GM19328 (cell line): Measurements from ENCODE around the gene RASA4B.
"Not testable (repeated sequence)": the region's sequence is repeated elsewhere in the genome, so short reads cannot be mapped to it uniquely, and the experiment has no call there.

Experiments
- ATAC-seq: cut with Tn5 transposase; IDR thresholded peaks from one replicate; pipeline ENCODE4 v1.9.1; 2021; ENCODE audit warnings: mild to moderate bottlenecking, moderate library complexity; ENCODE audit not compliant: unreplicated experiment

Gene RASA4B

DNA sequence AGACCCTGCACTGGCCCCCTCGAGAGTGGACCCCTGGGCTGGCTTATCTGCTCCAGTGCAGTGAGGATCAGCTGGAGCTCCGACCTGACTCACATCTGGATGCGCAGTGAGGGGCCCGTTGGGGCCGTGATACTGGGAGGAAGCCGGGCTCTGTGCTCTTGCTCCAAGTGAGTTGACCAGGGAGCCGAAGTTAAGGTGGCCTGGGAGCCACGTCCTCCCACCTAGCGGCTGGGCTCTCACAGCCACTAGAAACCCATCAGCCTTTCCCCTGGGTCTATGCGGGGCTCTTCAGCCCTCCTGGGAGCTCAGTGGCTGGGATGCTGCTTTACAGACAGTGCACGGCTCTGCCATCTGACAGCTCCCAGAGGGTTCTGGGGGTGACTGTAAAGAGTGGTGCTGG, 62.0 kb downstream of the RASA4B start:
- ATAC-seq, result no peak

DNA sequence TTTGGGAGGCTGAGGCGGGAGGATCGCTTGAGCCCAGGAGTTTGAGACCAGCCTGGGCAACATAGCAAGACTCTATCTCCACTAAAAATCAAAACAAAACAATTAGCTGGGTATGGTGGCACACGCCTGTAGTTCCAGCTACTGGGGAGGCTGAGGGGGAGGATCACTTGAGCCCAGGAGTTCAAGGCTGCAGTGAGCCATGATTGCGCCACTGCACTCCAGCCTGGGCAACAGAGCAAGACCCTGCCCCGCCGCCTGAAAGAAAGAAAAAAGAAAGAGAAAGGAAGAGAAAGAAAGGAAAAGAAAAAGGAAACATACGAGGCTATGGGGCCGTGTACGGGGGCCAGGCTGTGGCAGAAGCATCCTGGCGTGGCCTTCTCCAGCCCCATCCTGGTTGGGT, 62.6 kb downstream of the RASA4B start:
- not testable (repeated sequence) for ATAC-seq

DNA sequence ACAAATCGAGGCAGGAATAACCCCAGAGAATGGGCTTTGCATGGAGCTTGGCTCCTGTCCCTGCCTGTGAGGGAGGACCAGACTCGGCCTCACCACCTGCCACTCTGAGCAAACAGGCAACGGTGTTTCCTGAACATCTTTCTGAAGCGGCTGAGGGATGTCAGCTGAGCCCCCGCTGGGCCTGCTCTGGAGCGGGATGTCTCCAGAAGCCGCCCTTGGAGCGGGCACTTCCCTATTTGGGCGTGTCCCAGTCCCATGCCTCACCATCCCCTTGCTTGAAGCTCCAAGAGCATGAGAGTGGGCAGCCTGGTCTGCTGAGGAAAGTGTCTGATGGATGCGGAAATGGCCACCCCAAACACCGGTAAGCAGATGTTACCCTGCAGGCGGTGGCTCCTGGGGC, 63.1 kb downstream of the RASA4B start:
- ATAC-seq, result no peak

DNA sequence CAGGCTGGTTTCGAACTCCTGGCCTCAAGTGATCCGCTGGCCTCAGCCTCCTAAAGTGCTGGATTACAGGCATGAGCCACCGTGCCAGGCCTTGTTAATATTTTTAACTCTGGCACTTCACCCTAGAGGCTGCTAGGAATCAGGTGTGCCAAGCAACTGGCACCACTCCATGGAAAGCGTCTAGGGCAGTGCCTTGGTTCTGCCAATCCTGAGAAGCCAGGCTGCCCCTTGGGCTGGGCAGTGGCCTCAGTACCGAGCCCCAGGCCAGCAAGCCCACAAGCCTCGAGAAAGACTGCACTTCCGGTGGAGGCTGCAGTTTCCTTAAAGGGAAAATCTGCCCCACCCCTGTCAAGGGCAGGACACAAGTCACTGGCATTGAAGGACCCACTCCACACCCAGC, 64.3 kb downstream of the RASA4B start:
- ATAC-seq, result no peak

DNA sequence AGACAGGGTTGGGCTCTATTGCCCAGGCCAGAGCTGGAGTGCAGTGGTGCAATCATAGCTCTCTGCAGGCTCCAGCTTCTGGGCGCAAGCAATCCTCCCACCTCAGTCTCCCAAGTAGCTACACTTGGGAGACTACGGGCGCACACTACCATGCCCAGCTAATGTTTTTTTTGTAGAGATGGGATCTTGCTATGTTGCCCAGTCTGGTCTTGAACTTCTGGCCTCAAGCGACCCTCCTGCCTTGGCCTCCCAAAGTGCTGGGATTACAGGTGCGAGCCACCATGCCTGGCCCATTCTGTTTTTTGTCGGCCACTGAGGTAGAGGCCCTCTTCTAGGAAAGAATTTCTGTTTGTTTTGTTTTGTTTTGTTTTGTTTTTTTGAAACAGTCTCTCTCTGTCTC, 65.1 kb downstream of the RASA4B start:
- ATAC-seq, result no peak

DNA sequence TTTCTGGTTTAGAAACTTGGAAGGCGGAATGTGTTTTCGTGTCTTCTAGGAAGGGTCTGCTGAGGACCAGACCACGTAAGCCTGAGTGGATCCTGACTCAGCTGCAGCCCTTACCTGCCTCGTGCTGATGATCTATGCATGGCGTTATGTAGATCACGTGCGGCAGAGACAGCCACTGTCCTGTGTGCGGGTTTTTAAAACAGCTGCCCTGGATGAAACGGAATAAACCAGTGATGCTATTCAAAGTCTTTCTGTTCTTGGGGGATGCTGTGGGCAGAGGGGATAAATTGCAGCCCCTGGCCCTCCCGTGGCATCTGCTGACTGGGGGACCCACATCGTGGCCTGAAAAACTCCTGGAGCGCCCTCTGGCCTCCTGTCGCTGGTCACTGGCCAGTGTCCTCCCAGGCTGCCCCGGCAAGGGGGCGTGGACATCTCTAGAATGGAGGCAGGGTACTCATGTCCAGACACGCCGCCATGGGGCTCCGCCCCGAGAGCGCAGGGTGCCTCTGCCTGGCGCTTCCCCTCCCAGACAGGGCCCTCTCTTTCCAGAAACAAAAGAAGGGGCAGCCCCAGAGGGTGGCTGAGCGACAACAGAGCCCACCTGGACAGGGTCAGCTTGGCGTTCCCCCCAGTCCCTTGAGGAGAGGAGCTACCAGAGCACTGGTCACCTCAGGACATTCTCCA, 66.1 kb downstream of the RASA4B start:
- ATAC-seq, result no peak

DNA sequence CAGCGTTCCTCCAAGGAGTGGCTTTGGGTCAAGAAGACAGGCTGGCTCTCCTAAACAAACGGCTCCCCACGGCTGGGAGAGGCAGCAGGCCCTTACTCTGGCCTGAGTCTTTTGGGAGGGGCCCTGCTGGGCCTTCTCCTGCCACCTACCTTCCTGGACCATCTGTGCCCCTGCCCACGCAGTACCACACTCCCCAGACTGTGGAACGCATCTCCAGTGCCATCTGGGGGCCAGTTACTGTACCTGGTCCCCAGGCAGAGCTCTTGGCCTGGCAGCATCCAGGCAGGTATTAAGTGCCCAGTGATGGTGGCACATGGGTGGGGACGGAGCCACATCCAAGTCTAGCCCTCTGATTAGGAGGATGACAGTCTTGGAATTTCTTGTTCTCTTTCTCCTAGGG, 67.3 kb downstream of the RASA4B start:
- no peak for ATAC-seq

DNA sequence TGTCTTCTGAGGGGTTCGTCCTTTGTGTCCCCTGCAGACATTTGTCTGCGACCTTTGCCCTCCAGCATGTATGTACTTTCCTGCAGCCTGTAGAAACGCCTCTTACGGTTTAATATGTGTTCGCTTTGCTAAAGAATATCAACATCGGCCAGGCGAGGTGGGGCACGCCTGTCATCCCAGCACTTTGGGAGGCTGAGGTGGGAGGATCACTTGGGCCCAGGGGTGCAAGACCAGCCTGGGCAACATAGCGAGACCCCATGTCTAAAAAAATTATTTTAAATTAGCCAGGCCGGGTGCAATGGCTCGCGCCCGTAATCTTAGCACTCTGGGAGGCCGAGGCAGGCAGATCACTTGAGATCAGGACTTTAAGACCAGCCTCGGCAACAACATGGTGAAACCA, 68.4 kb downstream of the RASA4B start:
- ATAC-seq, result no peak

DNA sequence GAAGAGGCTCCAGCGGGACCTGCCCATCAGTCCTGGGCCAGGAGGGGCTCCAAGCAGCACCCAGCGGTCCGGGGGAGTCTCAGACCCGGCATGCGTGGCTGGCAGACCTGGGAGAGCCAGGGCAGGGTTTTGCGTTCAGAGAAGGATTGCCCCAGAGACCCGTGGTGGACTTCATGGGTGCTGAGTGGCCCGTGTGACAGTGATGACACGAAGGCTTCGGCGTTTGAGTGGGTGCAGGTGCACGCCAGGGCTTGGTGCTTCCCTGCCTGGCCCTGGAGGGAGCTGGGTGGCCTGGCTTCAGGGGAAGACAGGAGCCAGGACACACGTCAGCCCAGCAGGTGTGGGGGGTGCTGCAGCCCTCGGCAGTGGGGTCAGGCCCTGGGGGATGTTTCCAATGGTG, 70.3 kb downstream of the RASA4B start:
- ATAC-seq, result no peak

DNA sequence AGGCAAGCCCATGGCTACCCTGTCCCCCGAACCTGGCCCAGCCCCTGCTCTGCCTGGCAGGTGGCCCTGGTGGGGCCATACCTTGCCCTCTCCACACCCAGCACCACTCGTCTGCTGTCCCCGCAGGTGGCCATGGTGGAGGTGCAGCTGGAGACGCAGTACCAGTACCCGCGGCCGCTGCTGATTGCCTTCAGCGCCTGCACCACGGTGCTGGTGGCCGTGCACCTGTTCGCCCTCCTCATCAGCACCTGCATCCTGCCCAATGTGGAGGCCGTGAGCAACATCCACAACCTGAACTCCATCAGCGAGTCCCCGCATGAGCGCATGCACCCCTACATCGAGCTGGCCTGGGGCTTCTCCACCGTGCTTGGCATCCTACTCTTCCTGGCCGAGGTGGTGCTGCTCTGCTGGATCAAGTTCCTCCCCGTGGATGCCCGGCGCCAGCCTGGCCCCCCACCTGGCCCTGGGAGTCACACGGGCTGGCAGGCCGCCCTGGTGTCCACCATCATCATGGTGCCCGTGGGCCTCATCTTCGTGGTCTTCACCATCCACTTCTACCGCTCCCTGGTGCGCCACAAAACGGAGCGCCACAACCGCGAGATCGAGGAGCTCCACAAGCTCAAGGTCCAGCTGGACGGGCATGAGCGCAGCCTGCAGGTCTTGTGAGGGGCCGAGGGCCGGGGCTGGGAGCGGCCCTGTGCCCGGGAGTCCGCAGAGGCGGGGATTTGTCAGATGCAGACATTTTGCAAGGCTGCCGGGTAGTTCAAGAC, 71.0 kb downstream of the RASA4B start:
- no peak for ATAC-seq

DNA sequence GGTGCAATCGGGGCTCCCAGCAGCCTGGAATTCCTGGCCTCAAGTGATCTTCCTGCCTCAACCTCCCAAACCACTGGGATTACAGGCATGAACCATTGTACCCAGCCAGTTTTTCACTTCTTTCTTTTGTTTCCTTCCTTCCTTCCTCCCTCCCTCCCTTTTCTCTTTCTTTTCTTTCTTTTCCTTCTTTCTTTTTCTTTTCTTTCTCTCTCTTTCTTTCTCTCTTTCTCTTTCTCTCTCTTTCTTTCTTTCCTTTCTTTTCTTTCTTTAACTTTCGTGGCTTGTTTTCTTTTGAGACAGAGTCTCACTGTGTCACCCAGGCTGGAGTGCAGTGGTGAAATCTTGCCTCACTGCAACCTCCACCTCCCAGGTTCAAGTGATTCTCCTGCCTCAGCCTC, 71.9 kb downstream of the RASA4B start:
- no peak for ATAC-seq

DNA sequence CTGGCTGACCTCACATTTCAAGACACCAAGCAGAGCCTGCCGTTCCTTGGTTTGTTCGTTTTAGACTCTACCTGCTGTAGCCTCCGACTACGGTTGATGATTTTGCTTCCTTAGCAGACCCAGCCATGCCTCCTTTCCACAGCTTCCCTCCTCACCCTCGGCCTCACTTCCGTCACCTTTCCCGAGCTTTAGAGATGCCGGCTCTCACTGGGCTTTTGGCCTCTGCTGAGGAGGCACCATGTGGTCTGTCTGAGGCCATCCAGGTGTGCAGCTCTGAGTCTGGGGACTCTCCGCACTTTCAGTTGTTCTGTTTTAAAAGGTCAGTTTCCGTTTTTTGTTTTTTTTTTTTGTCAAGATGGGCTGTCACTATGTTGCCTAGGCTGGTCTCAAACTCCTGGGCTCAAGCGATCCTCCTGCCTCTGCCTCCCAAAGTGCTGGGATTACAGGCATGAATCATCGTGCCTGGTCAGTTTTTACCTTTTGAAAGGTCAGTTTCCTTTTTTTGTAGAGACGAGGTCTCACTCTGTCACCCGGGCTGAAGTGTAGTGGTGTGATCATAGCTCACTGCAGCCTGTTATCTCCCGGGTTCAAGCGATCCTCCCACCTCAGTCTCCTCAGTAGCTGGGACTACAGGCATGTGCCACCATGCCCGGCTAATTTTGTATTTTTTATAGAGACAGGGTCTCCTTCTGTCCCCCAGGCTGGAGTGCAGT, 72.5 kb downstream of the RASA4B start:
- ATAC-seq, result peak; percentile 44

DNA sequence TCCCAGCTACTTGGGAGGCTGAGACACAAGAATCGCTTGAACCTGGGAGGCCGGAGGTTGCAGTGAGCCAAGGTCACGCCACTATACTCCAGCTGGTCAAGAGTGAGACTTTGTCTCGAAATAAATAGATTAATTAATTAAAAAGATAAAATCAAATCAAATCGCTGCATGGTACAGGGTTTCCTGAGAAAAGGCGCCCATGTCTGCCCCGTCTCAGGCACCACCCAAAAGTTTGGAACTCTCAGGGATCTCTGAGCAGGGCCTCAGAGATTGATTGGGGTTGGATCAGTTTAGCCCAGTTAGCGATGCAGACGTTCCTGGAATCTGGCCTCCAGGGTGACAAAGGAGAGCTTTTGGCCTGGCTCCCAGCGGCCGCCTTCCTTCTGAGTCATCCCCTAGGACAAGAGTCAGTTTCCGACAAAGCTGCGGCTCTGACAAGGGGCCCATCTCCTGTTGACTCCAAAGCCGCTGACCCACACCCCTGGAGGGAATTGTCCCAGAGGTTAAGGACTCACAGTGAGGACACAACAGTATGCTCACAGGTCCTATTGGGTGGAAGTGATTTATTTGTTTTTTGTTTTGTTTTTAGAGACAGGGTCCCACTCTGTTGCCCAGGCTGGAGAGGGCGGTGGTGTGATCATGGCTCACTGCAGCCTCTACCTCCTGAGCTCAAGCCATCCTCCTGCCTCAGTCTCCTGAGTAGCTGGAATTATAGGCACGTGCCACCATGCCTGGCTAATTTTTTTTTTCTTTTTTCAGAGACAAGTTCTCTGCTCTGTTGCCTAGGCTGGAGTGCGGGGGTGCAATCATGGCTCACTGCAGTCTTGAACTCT, 77.4 kb downstream of the RASA4B start:
- ATAC-seq, result no peak

DNA sequence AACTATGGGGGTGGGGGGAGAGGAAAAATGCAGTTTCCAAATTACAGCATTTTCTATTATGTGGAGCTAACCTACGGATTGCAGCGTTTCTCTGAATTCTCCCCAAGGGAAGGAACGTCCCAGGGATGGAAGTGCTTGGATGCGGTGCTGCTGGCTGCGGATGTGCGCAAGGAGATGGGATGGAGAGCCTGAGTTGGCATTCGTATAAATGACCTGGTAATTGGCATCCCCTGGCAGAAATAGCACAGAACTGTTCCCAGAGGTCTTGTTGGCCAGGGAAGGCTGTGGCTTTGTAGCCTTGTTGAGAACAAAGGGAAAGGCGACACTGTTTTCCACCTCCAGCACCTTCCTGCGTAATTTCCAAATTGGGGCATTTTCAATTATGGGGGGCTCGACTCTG, 81.5 kb downstream of the RASA4B start:
- no peak for ATAC-seq

DNA sequence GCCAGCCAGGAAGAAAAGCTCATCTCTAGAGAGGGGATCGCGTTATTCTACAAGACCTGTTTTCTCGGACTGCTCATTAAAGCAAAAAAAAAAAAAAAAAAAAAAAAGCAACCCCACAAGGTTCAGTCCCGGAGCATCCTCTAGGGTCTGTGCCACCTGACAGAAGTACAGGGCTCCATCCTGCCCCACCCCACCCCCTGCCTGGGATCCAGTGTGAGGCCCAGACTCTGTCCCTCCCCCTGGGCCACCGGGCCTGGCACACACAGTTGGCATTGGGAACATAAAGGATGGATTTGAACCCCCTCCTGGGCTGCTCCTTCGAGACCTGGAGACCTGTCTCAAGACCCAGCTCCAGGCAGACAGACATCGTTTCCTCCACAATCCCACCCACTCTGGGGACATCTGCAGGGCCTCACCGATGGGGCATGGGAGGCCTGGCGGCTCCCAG, 83.5 kb downstream of the RASA4B start:
- ATAC-seq, result no peak

DNA sequence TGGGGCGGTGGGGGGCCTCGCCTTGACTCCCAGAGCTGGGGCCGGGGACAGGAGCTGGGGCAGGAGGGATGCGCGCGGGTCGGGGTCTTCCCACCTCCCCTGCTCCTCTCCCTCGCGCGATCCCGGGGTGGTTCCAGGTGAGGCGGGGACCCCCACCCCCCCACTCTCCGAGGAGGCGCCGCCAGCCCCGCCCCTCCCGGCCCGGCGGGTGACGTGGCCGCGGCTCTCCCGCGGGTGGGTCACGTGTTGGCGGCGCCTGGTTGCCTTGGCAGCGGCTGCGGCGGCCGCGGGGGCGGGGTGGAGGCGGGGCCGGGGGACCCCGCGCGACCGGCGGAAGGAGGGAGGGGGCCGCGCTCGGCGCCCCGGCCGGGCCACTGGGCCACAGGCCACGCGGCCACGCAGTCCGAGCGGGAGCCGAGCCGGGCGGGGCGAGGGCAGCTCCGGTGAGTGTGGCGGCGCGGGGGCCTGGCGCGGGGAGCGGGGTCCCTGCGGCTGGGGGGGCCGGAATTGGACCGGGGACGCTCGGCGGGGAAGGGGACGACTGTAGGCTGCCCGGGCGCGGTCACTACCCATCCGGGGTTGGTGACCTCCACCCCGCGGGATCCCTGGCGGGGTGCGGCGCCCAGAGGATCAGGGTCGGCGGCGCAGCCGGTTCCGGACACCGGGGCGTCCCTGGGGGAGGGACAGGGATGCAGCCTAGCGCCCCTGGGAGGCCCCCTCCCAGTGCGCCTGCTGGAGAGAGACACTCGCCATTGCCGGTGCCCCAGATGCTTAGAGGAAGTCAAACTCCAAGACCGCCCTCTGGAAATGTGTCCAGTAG, 84.1 kb downstream of the RASA4B start, which contains the start of gene ORAI2:
Gene ORAI2, plus strand, starts transcription at position 357 of the 820 bp plus-strand sequence. CDS start 5,382 bp downstream, outside the sequence.
- peak; percentile 58 for ATAC-seq
